Panc1 (cell line): ENCODE data around the gene BPIFA3. TPM values are rescaled to one million over a fixed set of nuclear protein-coding genes. Genes with fewer than 3 reads are reported as not detected.

Experiments
- ATAC-seq: fragments of 200-7000 bp; cut with Tn5 transposase; 2 replicates; pipeline ENCODE4 v1.9.1; 2020; ENCODE audit warnings: mild to moderate bottlenecking, moderate library complexity
- BruUV-seq: library from RNA; stranded (reverse); fragments of 400-500 nt; replicated peaks from 2 replicates; lab custom pipeline; 2021; lab: Mats Ljungman, UMichigan
- CTCF ChIA-PET: fragments of 300-600 bp; sonication (Branson Sonifier 250); formaldehyde crosslinking; loops from one replicate; lab custom pipeline; 2022; ENCODE audit warnings: antibody characterized with exemption; lab: Charles Lee
- POLR2A ChIA-PET: fragments of 300-600 bp; sonication (Branson Sonifier 250); formaldehyde crosslinking; loops from one replicate; lab custom pipeline; 2022; ENCODE audit warnings: antibody characterized with exemption; lab: Charles Lee
- DNase-seq: peaks from one replicate; pipeline ENCODE4 v3.0.0-alpha.2; 2010; ENCODE audit warnings: low read depth, low spot score
- H3K27ac ChIP-seq: 2 replicates; pipeline ENCODE4 v1.5.1; 2011; ENCODE audit warnings: mild to moderate bottlenecking, low read length, inconsistent platforms
- H3K27me3 ChIP-seq: fragments of 200-500 bp; sonication (Bioruptor generic); 2 replicates; pipeline ENCODE4 v1.6.0; 2014; ENCODE audit warnings: low read length, inconsistent platforms; ENCODE audit not compliant: control insufficient read depth, insufficient read depth
- H3K36me3 ChIP-seq: fragments of 200-500 bp; sonication (Bioruptor generic); 2 replicates; pipeline ENCODE4 v1.5.1; 2014; ENCODE audit warnings: inconsistent platforms, mild to moderate bottlenecking, low read length, moderate library complexity; ENCODE audit not compliant: control insufficient read depth, insufficient read depth
- H3K4me1 ChIP-seq: 2 replicates; pipeline ENCODE4 v1.5.1; 2011; ENCODE audit warnings: inconsistent platforms, mild to moderate bottlenecking, low read length, moderate library complexity; ENCODE audit not compliant: control insufficient read depth, insufficient read depth
- H3K4me3 ChIP-seq, 2 experiments: 2 replicates each; pipeline ENCODE4 v1.5.1; 2011 to 2012; ENCODE audit warnings: low read depth in 2 of 2, low read length in 2 of 2, mild to moderate bottlenecking in 2 of 2, inconsistent platforms in 1 of 2, moderate library complexity in 1 of 2
- H3K9me3 ChIP-seq: fragments of 200-500 bp; sonication (Bioruptor generic); 2 replicates; pipeline ENCODE4 v1.5.1; 2014; ENCODE audit warnings: low read depth, mild to moderate bottlenecking, inconsistent platforms, low read length, moderate library complexity; ENCODE audit not compliant: control insufficient read depth, insufficient read depth
- CTCF ChIP-seq: fragments of 450-650 bp; IDR thresholded peaks from 2 replicates; pipeline ENCODE4 v1.5.1; 2017; ENCODE audit warnings: mild to moderate bottlenecking
- POLR2AphosphoS5 ChIP-seq: IDR thresholded peaks from 2 replicates; pipeline ENCODE4 v1.6.1; 2012; ENCODE audit warnings: mild to moderate bottlenecking, low read depth, low read length, moderate library complexity
- SIN3A ChIP-seq: IDR thresholded peaks from 2 replicates; pipeline ENCODE4 v1.6.1; 2012; ENCODE audit warnings: low read depth, mild to moderate bottlenecking, low read length, moderate library complexity, borderline replicate concordance; ENCODE audit not compliant: insufficient read depth
- TCF7L2 ChIP-seq: IDR thresholded peaks from 2 replicates; pipeline ENCODE4 v1.6.1; 2011; ENCODE audit warnings: mild to moderate bottlenecking, low read depth, low read length, inconsistent platforms
- in situ Hi-C: cut with HindIII; loops from 2 replicates; pipeline ENCODE4 v1.10.0; 2016; ENCODE audit warnings: low sequenced_read_pairs, low pct_unique_long_range_greater_than_20kb
- intact Hi-C: fragments of 100-400 bp; cut with micrococcal nuclease; formaldehyde crosslinking; loops from one replicate; pipeline ENCODE4 v1.10.0; 2022; ENCODE audit not compliant: unreplicated experiment
- total RNA-seq: library from RNA; stranded (reverse); gene quantifications from one replicate; pipeline ENCODE4 v1.2.1, GENCODE V29; 2021; ENCODE audit not compliant: unreplicated experiment
- TF ChIP-seq, protein P1 (sequence below), 2 experiments: IDR thresholded peaks; 2 replicates each; pipeline ENCODE4 v1.6.1; 2011 to 2012; ENCODE audit warnings: low read depth in 2 of 2, control low read depth in 1 of 2, low read length in 1 of 2, mild to moderate bottlenecking in 1 of 2, moderate library complexity in 1 of 2; ENCODE audit not compliant: insufficient read depth in 1 of 2

BPIFA3 gene
- total RNA-seq, 1 experiment from 2014 or later, result not detected

GRCh38 chr20:33231237-33231636 lies 14.1 kb downstream of the BPIFA3 start:
- no peak for TF ChIP-seq CTCF
- TF ChIP-seq, protein P1, sequence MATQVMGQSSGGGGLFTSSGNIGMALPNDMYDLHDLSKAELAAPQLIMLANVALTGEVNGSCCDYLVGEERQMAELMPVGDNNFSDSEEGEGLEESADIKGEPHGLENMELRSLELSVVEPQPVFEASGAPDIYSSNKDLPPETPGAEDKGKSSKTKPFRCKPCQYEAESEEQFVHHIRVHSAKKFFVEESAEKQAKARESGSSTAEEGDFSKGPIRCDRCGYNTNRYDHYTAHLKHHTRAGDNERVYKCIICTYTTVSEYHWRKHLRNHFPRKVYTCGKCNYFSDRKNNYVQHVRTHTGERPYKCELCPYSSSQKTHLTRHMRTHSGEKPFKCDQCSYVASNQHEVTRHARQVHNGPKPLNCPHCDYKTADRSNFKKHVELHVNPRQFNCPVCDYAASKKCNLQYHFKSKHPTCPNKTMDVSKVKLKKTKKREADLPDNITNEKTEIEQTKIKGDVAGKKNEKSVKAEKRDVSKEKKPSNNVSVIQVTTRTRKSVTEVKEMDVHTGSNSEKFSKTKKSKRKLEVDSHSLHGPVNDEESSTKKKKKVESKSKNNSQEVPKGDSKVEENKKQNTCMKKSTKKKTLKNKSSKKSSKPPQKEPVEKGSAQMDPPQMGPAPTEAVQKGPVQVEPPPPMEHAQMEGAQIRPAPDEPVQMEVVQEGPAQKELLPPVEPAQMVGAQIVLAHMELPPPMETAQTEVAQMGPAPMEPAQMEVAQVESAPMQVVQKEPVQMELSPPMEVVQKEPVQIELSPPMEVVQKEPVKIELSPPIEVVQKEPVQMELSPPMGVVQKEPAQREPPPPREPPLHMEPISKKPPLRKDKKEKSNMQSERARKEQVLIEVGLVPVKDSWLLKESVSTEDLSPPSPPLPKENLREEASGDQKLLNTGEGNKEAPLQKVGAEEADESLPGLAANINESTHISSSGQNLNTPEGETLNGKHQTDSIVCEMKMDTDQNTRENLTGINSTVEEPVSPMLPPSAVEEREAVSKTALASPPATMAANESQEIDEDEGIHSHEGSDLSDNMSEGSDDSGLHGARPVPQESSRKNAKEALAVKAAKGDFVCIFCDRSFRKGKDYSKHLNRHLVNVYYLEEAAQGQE (IDR thresholded peaks at IDR 0.05; ENCODE audit: insufficient read depth in 1 of 2, low read depth in 2 of 2, low read length in 1 of 2), result no peak
- no peak for TF ChIP-seq SIN3A
- TF ChIP-seq TCF7L2, result no peak
- TF ChIP-seq POLR2AphosphoS5, result no peak
- CTCF ChIA-PET, result no interaction called here
- H3K9me3 ChIP-seq, result no peaks in the 10 kb centered on the region
- POLR2A ChIA-PET, result no interaction called here
- H3K4me1 ChIP-seq, result no peaks in the 10 kb centered on the region
- H3K36me3 ChIP-seq, result no peaks in the 10 kb centered on the region
- no peak for DNase-seq
- H3K27me3 ChIP-seq, result peaks cover 23% of the 10 kb centered on the region
- intact Hi-C loops, result no loop called here
- no TSS peak for BruUV-seq
- H3K4me3 ChIP-seq, result no peak overlapping the region
- no peak for ATAC-seq
- no peak overlapping the region for H3K27ac ChIP-seq
- in situ Hi-C loops, result no loop called here

DNA sequence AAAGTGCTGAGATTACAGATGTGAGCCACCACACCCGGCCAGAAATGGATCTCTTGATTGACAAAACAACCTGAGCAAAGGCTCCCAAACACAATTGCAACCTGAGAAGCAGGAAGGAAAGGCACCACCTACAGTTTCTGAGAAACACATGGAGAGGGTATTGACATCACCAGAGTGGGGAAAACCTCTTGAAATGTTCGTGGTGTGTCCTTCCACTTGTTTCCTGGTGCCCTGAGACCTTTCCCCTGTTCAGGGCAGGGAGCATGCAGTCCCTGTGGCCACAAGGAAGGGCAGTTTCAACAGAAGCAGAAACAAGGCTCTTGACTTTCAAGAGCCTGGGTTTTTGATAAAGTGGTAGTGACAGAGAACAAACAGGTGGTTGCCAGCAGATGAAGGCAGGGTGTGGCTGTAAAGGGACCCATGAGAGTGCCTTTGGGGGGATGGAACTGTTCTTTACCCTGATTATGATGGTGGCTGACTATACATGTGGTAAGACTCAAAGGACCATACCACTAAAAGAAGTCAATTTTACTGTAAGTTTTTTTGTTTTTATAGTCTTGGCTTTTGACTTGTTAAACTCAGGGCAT lies 15.4 kb downstream of the BPIFA3 start:
- CTCF ChIA-PET, result no interaction called here
- DNase-seq (no peak), ATAC-seq (no peak)
- no peak for TF ChIP-seq POLR2AphosphoS5
- no peak for TF ChIP-seq TCF7L2
- TF ChIP-seq SIN3A, result no peak
- TF ChIP-seq, protein P1 (IDR thresholded peaks at IDR 0.05; ENCODE audit: insufficient read depth in 1 of 2, low read depth in 2 of 2, low read length in 1 of 2), result no peak
- no peak for TF ChIP-seq CTCF
- Histone ChIP-seq H3K4me1 (no peaks in the 10 kb centered on the region), H3K9me3 (no peaks in the 10 kb centered on the region), H3K27me3 (peaks cover 23% of the 10 kb centered on the region), H3K36me3 (no peaks in the 10 kb centered on the region), H3K4me3 (no peak overlapping the region), H3K27ac (no peak overlapping the region)
- intact Hi-C loops, result no loop called here
- POLR2A ChIA-PET, result no interaction called here
- no TSS peak for BruUV-seq
- in situ Hi-C loops, result no loop called here
